HL-60/S4 treated with retinoic acid at 250 ng/mL for 4 days and 3 days (cell line): ENCODE results near the gene TIMP2.

ENCODE experiments used
- in situ Hi-C: fragments of 300-500 bp; cut with MboI; formaldehyde crosslinking; loops from 2 replicates; pipeline ENCODE4 v1.7.0; 2022; ENCODE audit warnings: low sequenced_read_pairs

The TIMP2 gene

DNA sequence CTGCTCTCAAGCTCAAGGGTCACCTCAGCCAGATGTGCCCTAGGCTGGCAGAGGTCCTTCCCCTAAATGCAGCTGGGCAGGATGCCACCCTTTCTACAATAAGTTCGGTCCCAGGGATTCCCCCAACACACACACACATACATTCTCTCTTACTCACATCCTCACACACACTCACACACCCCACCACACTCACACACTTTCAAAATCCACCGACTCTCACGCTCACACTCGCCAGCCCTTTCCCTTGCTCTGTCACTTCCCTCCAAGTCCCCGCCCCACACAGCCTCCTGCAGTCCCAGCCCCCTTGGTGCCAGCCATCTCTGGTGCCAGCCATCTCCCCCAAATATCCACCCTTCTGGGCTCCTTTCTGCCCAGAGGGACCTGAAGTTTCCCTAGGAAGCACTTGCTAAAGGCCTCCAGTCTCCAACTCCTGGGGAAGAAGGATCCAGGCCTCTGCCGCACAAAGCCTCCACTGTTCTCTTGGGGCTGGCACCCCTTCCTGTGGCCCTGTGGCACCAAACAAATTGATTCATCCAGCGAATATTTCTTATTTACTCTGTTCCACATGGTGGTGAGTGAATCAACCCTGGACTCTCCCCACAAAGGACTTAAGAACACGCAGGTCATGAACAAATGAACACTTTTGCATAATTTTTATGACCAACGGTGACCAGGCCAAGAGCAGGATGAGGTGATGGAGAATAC is 80.7 kb downstream of the TIMP2 start:
- in situ Hi-C loops = no loop called here

DNA sequence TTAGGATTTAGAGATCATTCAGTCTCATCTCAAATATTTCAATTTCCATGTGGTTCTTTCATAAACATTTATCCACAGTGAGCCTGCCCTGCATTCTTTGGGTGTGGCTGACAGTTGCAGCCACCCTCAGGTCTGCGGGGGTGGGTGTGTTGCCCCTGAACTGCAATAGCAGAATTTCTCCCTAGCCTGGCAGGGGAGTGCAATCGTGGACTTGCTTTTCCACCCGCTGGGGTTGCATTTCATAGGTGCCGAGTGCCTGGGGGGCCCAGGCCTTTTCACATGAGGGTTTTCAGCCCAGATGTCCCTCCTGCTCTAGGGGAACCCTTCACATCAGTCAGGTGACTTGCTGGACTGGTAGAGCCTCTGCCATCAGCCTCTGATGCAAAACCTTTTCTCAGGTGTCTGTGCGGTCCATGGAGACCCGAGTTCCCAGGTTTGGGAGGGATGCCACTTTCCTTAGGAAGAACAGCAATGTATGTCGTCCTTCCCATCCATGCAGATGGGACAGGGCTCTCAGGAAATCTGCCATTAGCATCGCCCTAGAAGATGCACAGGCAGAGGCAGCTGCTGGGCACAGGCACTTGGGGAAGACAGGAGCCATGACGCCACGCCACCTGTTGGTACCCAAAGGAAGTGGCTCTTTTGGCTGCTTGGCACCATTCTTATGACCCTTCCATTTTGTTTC is 82.2 kb downstream of the TIMP2 start:
- in situ Hi-C loops = no loop called here

DNA sequence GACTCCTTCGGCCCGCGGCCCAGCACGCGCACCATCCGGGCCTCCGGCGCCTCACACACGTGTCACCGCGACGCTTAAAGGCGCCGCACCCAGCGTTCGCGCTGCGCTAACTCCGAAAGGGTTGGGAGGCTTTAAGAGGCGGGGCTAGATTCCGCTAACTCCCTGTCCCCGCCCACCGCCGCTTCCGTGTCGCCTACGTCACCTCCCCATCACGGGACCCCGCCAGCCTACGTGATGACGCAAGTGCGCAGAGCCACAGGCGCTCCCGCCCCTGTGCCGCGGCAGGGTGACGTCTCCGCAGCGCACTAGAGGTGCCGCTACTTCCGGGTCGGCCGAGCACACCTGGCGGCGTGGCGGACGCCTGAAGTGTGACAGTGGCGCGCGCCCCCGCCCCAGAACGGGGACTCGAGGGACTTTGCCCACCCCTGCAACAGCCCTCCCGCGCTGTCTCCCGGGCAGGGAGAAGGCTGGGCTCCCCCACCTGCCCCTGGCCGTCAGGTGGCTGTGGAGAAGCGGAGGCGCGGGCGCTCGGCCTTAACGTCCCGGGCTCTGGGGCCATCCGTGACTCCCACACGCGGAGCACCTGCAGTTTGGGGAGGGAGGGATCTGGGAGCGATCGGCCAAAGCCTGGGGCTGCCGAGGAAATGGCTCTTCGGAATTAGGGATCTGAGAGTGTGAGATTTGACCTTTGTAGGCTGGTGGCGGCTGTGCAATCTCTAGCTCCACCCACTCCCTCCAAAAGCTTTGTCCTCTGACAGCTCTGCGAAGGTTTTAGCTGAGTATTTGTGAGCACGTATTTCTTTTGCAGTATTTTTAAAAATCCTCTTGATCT is 84.2 kb downstream of the TIMP2 start, which contains the start of gene USP36:
Gene USP36 (minus strand): TSS at position 35 of the 832 bp plus-strand sequence. CDS start 4,451 bp downstream, outside the sequence.
- in situ Hi-C loops = no loop called here

DNA sequence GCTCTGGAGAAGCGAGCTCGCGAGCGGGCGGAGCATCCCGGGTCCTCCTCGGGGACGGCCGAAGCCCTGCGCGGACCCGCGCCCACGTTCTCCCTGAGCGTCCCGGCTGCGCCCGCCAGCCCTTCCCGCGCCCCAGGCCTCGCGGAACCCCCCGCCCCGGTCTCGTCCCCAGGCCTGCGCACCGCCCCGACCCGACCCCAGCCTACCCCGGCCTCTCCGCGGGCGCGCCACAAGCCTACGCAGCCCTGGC is 84.7 kb downstream of the TIMP2 start:
- in situ Hi-C loops = no loop called here

DNA sequence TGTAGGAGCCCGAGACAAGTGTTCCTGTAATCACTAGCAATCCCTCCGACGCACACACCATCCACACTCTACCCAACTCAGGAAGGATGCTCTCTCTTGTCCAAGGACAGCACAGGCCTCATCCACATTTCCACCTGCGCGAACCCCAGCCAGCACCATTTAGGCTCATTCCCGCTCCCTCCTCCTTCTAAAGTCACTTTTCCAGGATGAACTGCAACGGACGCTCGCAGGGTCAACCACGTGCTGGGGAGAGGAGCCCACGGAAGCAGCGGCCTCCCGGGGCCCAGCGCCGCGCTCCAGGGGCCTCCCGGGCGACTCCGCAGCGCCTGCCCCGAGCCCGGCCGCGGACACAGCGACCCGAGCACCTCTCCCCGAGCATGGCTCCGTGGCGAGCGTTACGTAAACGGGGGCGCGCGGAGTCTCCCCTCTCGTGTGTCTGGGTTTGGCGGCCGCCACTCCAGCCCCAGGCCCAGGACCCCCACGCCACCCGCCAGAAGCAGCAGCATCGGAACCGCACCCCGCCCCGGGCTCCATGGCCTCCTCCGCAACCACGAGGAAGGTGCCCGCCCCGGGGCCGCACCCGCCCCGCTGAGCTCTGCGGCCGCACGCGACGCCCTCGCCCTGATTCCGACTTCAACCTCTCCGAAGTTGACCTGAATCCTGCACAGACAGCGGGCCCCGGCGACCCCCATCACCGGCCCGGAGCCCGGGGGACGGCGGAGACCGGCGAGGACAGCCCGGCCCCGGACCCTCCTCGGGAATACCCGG is 85.2 kb downstream of the TIMP2 start:
- in situ Hi-C loops = no loop called here

DNA sequence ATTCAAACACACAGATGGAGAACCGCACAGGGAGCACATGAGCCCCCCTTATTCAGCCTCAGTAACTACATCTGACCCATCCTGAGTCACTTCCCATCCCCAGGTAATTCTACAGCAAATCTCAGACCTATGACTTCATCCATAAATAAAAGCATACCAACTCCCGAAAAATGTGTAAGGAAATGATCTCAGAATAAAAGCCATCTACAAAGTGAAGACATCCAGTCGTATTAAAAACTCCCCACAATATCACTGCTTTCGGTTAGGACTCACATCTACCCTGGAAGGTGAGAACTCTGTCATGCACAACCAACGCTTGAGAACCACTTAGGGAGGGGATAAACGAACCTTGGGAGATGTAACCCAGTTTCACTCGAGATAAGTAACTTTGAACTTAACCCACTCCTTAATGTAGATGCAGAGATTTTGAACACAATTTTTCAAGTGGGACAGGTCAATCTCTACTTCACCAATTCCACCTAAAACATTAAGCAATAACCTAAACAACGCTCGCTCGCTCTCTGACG is 85.9 kb downstream of the TIMP2 start:
- in situ Hi-C loops = no loop called here

DNA sequence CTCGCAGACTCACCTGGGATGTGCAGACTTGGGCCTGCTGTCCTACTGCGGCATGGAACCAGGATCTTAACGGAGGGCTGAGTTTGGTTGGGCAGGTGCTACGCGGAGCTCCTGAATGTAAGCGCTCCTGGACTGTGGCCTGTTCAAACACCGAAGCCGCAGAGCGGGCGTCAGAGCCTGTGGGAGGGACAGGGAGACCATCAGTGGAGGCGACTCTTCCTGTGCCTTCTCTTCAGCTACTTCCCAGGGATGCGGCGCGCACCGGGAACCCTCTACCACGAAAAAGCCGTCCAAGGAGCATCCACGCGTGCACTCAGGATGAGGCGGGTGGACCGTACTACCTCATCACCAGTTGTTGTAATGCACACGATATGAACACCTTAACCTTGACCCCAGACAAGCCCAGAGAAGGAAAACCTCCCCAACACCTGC is 86.6 kb downstream of the TIMP2 start:
- in situ Hi-C loops = no loop called here

DNA sequence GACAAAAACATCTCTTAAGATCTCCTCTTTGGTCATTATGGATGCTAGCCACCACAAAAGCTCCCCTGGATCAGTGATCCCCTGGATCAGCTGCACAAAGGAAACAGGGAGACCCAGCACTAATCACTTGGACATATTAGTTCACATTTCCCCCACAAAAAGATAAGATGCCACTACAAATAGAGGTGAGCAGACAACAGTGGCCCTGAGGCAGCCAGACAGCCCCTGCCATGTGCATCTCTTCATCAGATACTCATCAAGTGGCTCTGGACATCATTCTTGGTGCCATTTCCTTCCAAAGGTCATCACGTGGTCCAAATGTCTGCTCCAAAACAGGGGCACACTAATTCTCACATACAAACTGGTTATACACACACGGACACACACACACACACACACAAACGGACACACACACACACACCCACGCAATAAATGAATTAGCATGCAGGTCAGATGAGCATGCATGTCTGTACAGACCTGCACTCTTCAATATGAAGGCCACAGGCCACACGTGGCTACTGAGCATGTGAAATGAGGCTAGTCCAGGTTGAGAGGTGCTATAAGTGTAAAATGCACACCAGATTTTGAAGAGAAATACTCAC is 88.7 kb downstream of the TIMP2 start:
- in situ Hi-C loops = no loop called here

DNA sequence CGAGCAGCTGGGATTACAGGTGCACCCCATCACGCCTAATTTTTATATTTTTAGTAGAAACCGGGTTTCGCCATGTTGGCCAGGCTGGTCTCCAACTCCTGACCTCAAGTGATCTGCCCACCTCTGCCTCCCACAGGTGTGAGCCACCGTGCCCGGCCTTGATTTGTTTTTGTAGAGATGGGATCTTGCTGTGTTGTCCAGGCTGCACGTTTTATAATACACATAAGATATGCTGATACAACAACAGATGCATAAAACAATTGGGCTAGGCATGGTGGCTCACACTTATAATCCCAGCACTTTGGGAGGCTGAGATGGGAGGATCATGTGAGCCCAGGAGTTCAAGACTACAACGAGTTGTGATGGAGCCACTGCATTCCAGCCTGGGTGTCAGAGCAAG is 90.6 kb downstream of the TIMP2 start:
- in situ Hi-C loops = no loop called here

DNA sequence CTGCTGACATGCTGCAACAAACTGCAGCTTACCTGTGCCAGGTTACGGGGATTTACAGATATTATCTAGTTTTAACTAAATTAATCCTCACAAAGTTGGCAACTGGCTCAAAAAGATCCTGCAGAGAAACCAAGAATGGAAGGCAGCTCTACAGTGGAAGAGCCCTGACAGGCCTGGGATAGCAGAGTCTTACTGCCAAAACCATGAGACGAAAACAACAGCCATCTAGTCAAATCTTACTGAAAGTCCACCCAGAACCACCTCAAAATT is 92.7 kb downstream of the TIMP2 start:
- in situ Hi-C loops = no loop called here

DNA sequence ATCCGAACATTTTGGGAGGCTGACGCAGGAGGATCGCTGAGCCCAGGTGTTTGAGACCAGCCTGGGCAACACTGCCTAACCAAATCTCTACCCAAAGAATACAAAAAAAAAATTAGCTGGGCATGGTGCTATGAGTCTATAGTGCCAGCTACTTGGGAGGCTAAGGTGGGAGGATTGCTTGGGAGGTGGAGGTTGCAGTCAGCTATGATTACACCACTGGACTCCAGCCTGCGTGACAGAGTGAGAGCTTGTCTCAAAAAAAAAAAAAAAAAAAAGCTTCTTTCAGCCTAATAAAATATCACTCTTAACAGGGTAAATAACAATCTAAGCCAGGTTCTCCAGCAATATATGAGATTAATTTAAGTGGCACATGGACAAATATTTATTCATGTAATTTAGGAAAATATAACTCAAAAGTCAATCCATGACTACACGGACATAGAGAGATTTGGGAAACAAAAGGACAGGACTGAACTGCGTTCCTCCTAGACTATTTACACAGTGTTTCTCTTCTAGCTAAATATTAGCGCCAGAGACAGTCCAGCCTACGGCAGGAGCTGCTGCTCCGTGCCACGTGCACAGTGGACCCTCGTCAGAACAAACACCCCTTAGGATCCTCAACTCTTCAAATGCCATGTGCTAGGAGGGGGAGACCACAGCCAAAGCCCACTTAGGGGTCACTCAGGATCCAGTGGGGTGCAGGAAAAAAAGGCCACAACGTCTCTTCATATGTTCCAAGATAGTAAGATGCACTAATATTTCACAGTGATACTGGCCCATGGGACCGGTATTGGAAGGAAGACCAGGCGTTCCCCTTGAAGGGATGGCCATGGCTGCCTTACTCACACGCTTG is 93.3 kb downstream of the TIMP2 start:
- in situ Hi-C loops = no loop called here

DNA sequence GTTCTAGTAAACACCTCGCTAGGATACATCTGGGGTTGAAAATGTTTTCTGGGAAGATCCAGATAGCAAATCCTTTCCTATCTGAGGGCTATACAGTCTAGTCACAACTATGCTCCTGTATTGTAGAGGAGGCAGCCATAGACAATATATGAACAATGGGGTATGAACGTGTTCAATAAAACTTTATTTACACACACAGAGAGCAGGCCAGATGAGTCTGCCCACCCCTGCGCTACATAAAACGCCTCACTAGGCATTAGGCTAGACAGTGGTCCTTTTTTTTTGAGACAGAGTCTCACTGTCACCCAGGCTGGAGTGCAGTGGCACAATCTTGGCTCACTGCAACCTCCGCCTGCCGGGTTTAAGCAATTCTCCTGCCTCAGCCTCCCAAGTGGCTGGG is 95.7 kb downstream of the TIMP2 start:
- in situ Hi-C loops = no loop called here

DNA sequence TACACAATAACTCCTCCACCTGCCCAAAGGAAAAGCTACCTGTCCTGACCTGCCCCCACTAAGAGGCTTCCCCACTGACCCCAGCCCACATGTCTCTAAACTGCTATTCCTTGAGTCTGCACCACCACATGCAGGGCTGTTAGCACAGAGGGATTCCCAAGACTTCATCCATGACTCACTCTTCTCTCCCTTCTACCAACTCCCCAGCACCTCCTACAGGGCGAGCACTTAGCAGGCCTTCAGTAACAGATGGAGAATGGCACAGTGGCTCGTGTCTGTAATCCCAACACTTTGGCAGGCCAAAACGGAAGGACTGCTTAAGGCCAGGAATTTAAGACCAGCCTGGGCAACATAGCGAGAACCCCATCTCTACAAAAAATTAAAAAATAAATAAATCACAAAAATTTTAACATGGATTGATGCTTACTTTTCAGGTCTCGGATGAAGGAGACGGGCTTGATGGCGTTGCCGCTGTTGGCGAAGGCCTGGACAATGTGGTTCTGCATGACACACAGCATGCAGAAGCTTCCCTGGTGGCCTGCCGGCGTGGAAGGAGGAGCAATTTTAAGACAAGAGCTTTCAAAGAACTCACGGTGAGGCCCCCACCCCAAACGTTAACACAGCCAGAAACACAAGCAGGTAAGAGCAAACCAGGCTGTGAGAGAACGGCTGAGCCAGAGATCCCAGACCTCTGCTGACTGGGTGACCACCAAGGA is 96.6 kb downstream of the TIMP2 start:
- in situ Hi-C loops = no loop called here

DNA sequence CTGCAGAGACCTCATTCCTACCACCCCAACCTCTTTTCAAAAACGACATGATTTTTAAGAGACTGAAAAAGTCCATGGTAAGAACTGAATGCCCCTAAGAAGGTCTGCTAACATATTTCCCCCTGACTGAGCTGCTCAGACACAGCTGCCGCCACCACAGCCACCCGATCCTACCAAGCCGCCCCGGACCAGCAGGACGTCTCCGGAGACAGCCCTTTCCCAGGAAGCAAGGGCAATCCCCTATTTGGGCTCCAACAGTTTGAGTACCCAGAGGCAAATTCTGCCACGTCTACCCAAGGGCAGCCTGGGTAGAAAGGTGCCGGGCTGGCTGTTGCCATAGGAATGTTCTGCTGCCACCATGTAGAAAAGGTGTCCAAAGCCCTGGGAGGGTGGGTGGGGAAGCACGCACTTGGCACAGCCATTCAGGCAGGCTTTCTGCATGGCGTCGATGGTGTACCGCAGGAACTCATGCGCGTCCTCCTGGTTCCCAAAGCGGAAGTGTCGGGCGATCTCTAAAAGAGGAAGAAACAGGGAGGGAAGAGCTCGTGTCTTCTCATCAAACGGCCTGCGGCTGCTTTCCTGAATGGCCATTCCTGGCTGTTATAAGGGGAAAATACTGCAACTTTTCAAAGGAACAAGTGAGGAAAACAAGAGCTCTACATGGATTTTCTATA is 98.2 kb downstream of the TIMP2 start:
- in situ Hi-C loops = no loop called here

DNA sequence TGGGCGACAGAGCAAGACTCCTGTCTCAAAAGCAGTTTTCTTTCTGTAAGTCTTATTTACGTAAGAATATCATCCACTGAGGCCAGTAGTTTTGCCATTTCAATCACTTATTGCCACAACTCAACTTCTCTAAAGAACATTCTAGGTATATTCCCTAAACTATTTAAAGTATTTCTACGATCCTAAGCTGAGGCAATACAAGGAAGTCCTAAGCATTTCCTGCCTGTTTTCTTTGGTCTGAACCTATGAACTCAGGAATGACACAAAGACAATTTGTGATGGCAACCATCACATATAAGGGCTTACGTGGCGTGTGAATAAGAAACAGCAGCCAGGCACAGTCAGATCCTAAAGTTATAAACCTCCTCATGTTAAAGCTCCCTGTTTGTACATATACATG is 98.8 kb downstream of the TIMP2 start:
- in situ Hi-C loops = no loop called here

DNA sequence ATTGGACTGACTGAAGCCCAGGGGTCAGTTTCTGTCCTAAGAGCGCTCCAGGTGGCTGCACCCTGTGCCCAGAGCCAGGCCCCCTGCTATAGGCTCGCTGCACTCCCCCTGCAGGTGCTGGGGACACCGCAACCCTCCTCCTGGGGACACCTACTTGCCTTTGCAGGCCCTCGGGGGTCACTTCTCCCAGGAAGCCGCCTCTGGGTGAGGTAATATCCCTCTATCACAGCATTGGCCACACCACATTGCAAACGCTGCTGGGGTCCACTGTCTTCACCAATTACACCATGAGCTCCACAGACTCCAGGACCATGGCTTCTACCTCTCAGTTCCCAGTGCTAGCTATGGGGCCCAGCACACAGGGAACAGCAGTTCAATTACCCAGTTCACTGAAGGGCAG is 99.5 kb downstream of the TIMP2 start:
- in situ Hi-C loops = no loop called here

DNA sequence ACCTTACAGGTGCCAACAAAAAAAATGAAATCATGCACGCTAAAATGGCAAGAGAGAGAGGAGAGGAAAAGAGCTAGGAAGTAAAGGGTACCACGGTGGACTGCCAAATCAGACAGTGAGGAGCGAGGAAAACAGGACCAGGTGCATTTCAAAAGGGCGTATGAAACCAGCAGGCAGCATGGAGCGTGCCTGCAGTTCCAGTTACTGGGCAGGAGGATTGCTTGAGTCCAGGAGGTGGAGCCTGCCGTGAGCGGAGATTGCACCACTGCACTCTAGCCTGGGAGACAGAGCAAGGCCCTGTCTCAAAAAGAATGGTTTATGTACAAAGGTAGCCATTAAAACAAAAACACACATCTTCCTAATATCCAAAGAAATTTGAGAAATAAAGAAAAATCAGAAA is 100.9 kb downstream of the TIMP2 start:
- in situ Hi-C loops = no loop called here

DNA sequence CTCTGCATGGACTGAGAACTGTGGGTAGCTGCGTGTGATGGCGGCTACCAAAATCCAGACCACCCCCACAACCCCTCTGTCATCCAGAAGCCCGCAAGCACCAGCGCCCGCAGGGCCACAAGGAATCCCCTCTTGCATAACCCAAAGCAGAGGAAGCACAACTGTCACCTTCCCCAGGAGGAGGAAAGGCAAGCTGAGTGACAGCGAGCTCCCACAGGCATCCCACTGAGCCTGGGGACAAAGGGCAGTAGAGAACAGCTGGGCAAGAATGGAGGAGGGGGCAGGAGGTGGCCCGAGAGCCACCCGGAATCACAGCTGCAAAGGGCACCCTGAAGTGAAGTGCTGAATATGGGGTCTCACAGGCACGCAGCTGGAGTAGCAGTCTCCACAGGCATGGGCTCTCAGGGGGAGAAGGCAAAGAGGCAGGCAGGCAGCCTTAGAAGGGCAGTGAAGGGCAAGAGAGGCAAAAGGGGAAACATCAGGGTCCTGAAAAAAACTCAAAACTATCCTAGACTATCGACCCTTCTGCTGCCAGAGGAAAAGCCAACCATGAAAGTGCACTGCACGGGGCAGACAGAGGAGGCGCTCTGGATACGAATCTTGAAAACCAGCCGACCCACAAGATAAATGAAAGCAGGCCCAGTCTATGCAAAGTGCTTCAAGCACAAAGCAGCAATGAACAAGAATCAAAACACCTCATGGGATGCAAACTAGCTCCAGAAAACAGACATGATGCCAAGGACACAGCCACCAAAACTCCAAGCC is 101.7 kb downstream of the TIMP2 start:
- in situ Hi-C loops = no loop called here
